GM19239 (cell line): ENCODE data around the gene PSMD13.
"Not testable (repeated sequence)": the region's sequence is repeated elsewhere in the genome, so short reads cannot be mapped to it uniquely, and the experiment has no call there.

Source experiments
- DNase-seq: peaks from one replicate; pipeline ENCODE4 v3.0.0; 2011; ENCODE audit warnings: low spot score; ENCODE audit not compliant: insufficient read length
- FAIRE-seq: peaks from 2 replicates; lab custom pipeline; 2011; peaks lifted over from hg19 to GRCh38; lab: Jason Lieb, UNC

Gene PSMD13

GRCh38 chr11:236774-237767 is at the start of gene PSMD13:
Gene PSMD13 (plus strand): TSS chr11:236976. CDS start chr11:237050, 74 bp downstream.
- DNase-seq, result peak; percentile 90
- no peak for FAIRE-seq

GRCh38 chr11:189200-189783 is 47.5 kb upstream of the PSMD13 start:
- not testable (repeated sequence) for DNase-seq, FAIRE-seq

GRCh38 chr11:189843-190311 is 46.9 kb upstream of the PSMD13 start:
- FAIRE-seq, DNase-seq: not testable (repeated sequence)

GRCh38 chr11:190546-190945 is 46.2 kb upstream of the PSMD13 start:
- not testable (repeated sequence) for DNase-seq
- peak; percentile 52 for FAIRE-seq

- not testable (repeated sequence) for DNase-seq
- peak; percentile 99 for FAIRE-seq
Measured at GRCh38 chr11:191490-192478, 45.0 kb upstream of the PSMD13 start.

GRCh38 chr11:192674-193128 is 44.1 kb upstream of the PSMD13 start, which contains the start of gene SCGB1C1:
Gene SCGB1C1 (plus strand): TSS chr11:193078. CDS start chr11:193100, 22 bp downstream.
- DNase-seq, FAIRE-seq: not testable (repeated sequence)

- DNase-seq, FAIRE-seq: not testable (repeated sequence)
Measured at GRCh38 chr11:193481-193880, 43.3 kb upstream of the PSMD13 start.

GRCh38 chr11:196786-197731 is 39.7 kb upstream of the PSMD13 start:
- DNase-seq (no peak), FAIRE-seq (no peak)

- DNase-seq (no peak), FAIRE-seq (no peak)
Measured at GRCh38 chr11:197741-198235, 39.0 kb upstream of the PSMD13 start.

- DNase-seq (no peak), FAIRE-seq (no peak)
Measured at GRCh38 chr11:198236-198806, 38.5 kb upstream of the PSMD13 start.

- FAIRE-seq (no peak), DNase-seq (no peak)
Measured at GRCh38 chr11:199004-199581, 37.7 kb upstream of the PSMD13 start.

- DNase-seq (no peak), FAIRE-seq (no peak)
Measured at GRCh38 chr11:199782-200181, 37.0 kb upstream of the PSMD13 start.

GRCh38 chr11:200224-201003 is 36.4 kb upstream of the PSMD13 start:
- no peak for DNase-seq

GRCh38 chr11:201966-202365 is 34.8 kb upstream of the PSMD13 start:
- DNase-seq (no peak), FAIRE-seq (no peak)

More at GRCh38 chr11:200224-201003, 36.4 kb upstream of the PSMD13 start:
- FAIRE-seq, result no peak

GRCh38 chr11:202490-202889 is 34.3 kb upstream of the PSMD13 start:
- DNase-seq, result no peak
- no peak for FAIRE-seq

GRCh38 chr11:203056-203944 is 33.5 kb upstream of the PSMD13 start:
- FAIRE-seq (no peak), DNase-seq (no peak)
